WTC11 (cell line): ENCODE results near the gene HMGXB4. TPM values are rescaled to one million over a fixed set of nuclear protein-coding genes. Genes with fewer than 3 reads are reported as not detected.

ENCODE experiments used
- ATAC-seq: fragments of 200-7000 bp; cut with Tn5 transposase; 2 replicates; pipeline ENCODE4 v1.10.0; 2021; ENCODE audit warnings: mild to moderate bottlenecking, moderate library complexity
- CTCF ChIA-PET: fragments of 300-600 bp; sonication (Branson Sonifier 250); formaldehyde crosslinking; loops from one replicate; lab custom pipeline; 2021; ENCODE audit warnings: antibody characterized with exemption; lab: Charles Lee
- POLR2A ChIA-PET: fragments of 350-600 bp; sonication (Branson Sonifier 250); formaldehyde crosslinking; loops from one replicate; lab custom pipeline; 2021; ENCODE audit warnings: antibody characterized with exemption; lab: Charles Lee
- DNase-seq: peaks from one replicate; pipeline ENCODE4 v3.0.0; 2021; ENCODE audit warnings: low spot score
- H3K27ac Mint-ChIP-seq: 2 replicates; pipeline ENCODE4 v1.8.0; 2021; ENCODE audit warnings: mixed read lengths
- H3K27me3 Mint-ChIP-seq: 2 replicates; pipeline ENCODE4 v1.8.0; 2021; ENCODE audit warnings: low read depth, mild to moderate bottlenecking, moderate library complexity, mixed read lengths
- H3K36me3 Mint-ChIP-seq: 2 replicates; pipeline ENCODE4 v1.8.0; 2021; ENCODE audit warnings: mixed read lengths
- H3K4me1 Mint-ChIP-seq: 2 replicates; pipeline ENCODE4 v1.8.0; 2022; ENCODE audit warnings: mixed read lengths
- H3K4me3 Mint-ChIP-seq: 2 replicates; pipeline ENCODE4 v1.8.0; 2021; ENCODE audit warnings: mild to moderate bottlenecking, moderate library complexity, mixed read lengths
- H3K9me3 Mint-ChIP-seq: 2 replicates; pipeline ENCODE4 v1.8.0; 2021; ENCODE audit warnings: mixed read lengths
- ATF3 ChIP-seq: sonication (generic); formaldehyde crosslinking; conservative IDR thresholded peaks from 2 replicates; pipeline ENCODE4 v1.8.1; 2022; ENCODE audit warnings: mild to moderate bottlenecking, missing genetic modification reagents
- ATF6 ChIP-seq: sonication (generic); formaldehyde crosslinking; IDR thresholded peaks from 2 replicates; pipeline ENCODE4 v1.8.1; 2023; ENCODE audit warnings: mild to moderate bottlenecking, missing genetic modification reagents
- GABPB1 ChIP-seq: sonication (generic); formaldehyde crosslinking; IDR thresholded peaks from 2 replicates; pipeline ENCODE4 v1.8.1; 2023; ENCODE audit warnings: mild to moderate bottlenecking, missing genetic modification reagents
- KAT7 ChIP-seq: sonication (generic); formaldehyde crosslinking; IDR thresholded peaks from 2 replicates; pipeline ENCODE4 v1.8.1; 2023; ENCODE audit warnings: missing genetic modification reagents, mild to moderate bottlenecking, borderline replicate concordance
- NFYB ChIP-seq: sonication (generic); formaldehyde crosslinking; conservative IDR thresholded peaks from 2 replicates; pipeline ENCODE4 v1.8.0; 2022; ENCODE audit warnings: low read depth, missing genetic modification reagents
- RELA ChIP-seq: sonication (generic); formaldehyde crosslinking; IDR thresholded peaks from 2 replicates; pipeline ENCODE4 v1.8.1; 2022; ENCODE audit warnings: missing genetic modification reagents, mild to moderate bottlenecking, borderline replicate concordance
- ZNF423 ChIP-seq: fragments of 250-450 bp; sonication (Bioruptor Pico); IDR thresholded peaks from 2 replicates; pipeline ENCODE4 v2.1.2; 2022; ENCODE audit warnings: mild to moderate bottlenecking, moderate library complexity
- total RNA-seq: library from RNA; stranded (reverse); gene quantifications from 3 replicates; pipeline ENCODE4 v1.2.3, GENCODE V29; 2021

HMGXB4 gene
- total RNA-seq, 1 experiment from 2014 or later = 42.1 TPM

GRCh38 chr22:35313311-35314121 lies 56.2 kb downstream of the HMGXB4 start:
- Mint-ChIP-seq H3K27ac (no peak overlapping the region), H3K4me1 (peaks cover 10% of the 10 kb centered on the region; the same call in 1 of the 2 replicates), H3K27me3 (no peaks in the 10 kb centered on the region), H3K36me3 (peaks cover 6% of the 10 kb centered on the region; the same call in 1 of the 2 replicates), H3K4me3 (no peak overlapping the region), H3K9me3 (no peaks in the 10 kb centered on the region)
- TF ChIP-seq GABPB1 (CRISPR knock-in tag) = 0 out of 2 replicates have a peak, but pooled peaks have one; percentile 18
- TF ChIP-seq KAT7 (CRISPR knock-in tag) = no peak
- DNase-seq (no peak), ATAC-seq (no peak; the same call in 1 of the 2 replicates)
- ChIA-PET POLR2A (no interaction called here), CTCF (interaction anchor here (1.0 kb wide), 1 partner anchor 38 kb away, joined by 3 read pairs; no protein-coding TSS in a partner anchor)

GRCh38 chr22:35314161-35314942 lies 57.1 kb downstream of the HMGXB4 start:
- Mint-ChIP-seq H3K4me1 (peaks cover 10% of the 10 kb centered on the region; the same call in 1 of the 2 replicates), H3K9me3 (no peaks in the 10 kb centered on the region), H3K27ac (peak overlapping the region; percentile 41; the same call in 1 of the 2 replicates), H3K4me3 (no peak overlapping the region), H3K36me3 (peaks cover 6% of the 10 kb centered on the region; the same call in 1 of the 2 replicates), H3K27me3 (no peaks in the 10 kb centered on the region)
- POLR2A ChIA-PET = no interaction called here
- CTCF ChIA-PET = interaction anchor here (1.0 kb wide), 1 partner anchor 37 kb away, joined by 3 read pairs; no protein-coding TSS in a partner anchor
- ATAC-seq = peak; percentile 66
- TF ChIP-seq ATF3 = no peak
- peak; percentile 61 for TF ChIP-seq NFYB (CRISPR knock-in tag)
- no peak for TF ChIP-seq ATF6 (CRISPR knock-in tag)
- DNase-seq = no peak

- POLR2A ChIA-PET = no interaction called here
- TF ChIP-seq ZNF423 = no peak
- no peaks in the 10 kb centered on the region for H3K9me3 Mint-ChIP-seq
- CTCF ChIA-PET = no interaction called here
- H3K4me1 Mint-ChIP-seq = peaks cover 10% of the 10 kb centered on the region; the same call in 1 of the 2 replicates
- ATAC-seq (no peak), DNase-seq (no peak)
- peaks cover 6% of the 10 kb centered on the region; the same call in 1 of the 2 replicates for H3K36me3 Mint-ChIP-seq
- H3K27ac Mint-ChIP-seq = no peak overlapping the region
- no peaks in the 10 kb centered on the region for H3K27me3 Mint-ChIP-seq
- H3K4me3 Mint-ChIP-seq = no peak overlapping the region
Measured at GRCh38 chr22:35315141-35315854, 58.0 kb downstream of the HMGXB4 start.

GRCh38 chr22:35315855-35316745 lies 58.8 kb downstream of the HMGXB4 start:
- Mint-ChIP-seq H3K36me3 (peaks cover 6% of the 10 kb centered on the region; the same call in 1 of the 2 replicates), H3K27ac (no peak overlapping the region), H3K9me3 (no peaks in the 10 kb centered on the region), H3K27me3 (no peaks in the 10 kb centered on the region), H3K4me3 (no peak overlapping the region), H3K4me1 (peaks cover 6% of the 10 kb centered on the region; the same call in 1 of the 2 replicates)
- no peak for DNase-seq
- no peak for ATAC-seq
- ChIA-PET CTCF (no interaction called here), POLR2A (no interaction called here)
- TF ChIP-seq RELA (CRISPR knock-in tag) = no peak
- TF ChIP-seq ATF3 = no peak
